Measurements from ENCODE around the gene ATP2B3. TPM values are rescaled to one million over a fixed set of nuclear protein-coding genes. Genes with fewer than 3 reads are reported as not detected.

Gene ATP2B3
- total RNA-seq, 1 donor from 2014 or later, result not detected

DNA sequence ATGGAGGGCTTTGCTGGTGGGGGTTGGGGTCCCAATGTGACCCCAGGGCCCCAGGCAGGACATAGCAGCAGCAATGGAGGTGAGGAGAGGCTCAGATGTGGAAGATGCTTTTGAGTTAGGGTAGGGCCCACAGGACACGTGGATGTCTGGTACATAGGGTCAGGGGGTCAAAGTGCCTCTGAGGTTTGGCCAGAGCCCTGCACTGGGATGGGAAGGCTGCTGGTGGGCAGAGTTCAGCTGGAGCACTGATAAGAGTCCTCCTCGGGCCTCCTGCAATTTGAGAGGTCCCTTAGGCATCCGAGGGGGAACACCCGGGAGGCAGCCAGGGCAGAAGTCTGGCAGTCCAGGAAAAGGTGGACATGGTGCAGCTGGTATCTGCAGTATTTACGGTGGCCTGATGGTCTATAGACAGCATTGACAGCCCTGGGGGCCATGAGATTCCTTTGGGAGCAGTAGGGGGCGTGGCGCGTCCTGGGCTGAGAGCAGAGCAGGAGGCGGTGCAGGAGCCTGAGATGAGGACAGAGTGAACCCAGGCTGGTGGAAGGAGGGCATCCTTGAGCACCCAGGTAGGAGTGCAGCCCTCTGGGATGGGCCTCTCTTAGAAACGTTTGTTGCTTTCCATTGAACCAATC lies 58.9 kb downstream of the ATP2B3 start:
- H3K36me3 Mint-ChIP-seq (ENCODE audit: low read depth), result no peaks in the 10 kb centered on the region
- DNase-seq (ENCODE audit: low spot score), result no peak
- intact Hi-C loops (cut with micrococcal nuclease), result no loop called here
- H3K4me1 Mint-ChIP-seq (ENCODE audit: low read depth), result peaks cover 1% of the 10 kb centered on the region
- H3K9me3 Mint-ChIP-seq, result no peaks in the 10 kb centered on the region
- H3K27me3 Mint-ChIP-seq (ENCODE audit: low read depth), result no peaks in the 10 kb centered on the region
- no peak overlapping the region for H3K27ac Mint-ChIP-seq
- no peak overlapping the region for H3K4me3 Mint-ChIP-seq (ENCODE audit: low read depth)

DNA sequence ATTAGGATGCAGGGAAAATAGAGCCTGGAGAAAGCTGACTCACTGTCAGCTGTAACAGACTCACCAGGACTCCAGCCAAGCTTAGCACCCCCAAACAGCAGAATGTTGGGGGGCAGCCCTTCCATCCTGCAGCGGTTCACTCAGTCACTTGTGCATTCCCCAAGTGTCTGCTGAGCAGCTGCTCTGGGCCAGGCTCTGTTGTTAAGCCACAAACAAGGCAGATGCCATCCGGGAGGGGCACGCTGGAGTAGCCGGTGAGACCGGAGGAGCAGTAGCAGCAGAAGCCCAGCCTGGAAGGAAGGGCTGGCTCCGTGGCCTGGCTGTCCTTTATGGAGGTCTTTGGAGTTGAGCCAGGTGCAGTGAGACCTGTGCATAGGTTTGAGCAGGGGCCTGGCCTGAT lies 59.5 kb downstream of the ATP2B3 start:
- no peaks in the 10 kb centered on the region for H3K9me3 Mint-ChIP-seq
- intact Hi-C loops (cut with micrococcal nuclease), result no loop called here
- H3K36me3 Mint-ChIP-seq (ENCODE audit: low read depth), result no peaks in the 10 kb centered on the region
- H3K27ac Mint-ChIP-seq, result no peak overlapping the region
- no peaks in the 10 kb centered on the region for H3K27me3 Mint-ChIP-seq (ENCODE audit: low read depth)
- no peaks in the 10 kb centered on the region for H3K4me1 Mint-ChIP-seq (ENCODE audit: low read depth)
- no peak overlapping the region for H3K4me3 Mint-ChIP-seq (ENCODE audit: low read depth)
- DNase-seq (ENCODE audit: low spot score), result no peak

DNA sequence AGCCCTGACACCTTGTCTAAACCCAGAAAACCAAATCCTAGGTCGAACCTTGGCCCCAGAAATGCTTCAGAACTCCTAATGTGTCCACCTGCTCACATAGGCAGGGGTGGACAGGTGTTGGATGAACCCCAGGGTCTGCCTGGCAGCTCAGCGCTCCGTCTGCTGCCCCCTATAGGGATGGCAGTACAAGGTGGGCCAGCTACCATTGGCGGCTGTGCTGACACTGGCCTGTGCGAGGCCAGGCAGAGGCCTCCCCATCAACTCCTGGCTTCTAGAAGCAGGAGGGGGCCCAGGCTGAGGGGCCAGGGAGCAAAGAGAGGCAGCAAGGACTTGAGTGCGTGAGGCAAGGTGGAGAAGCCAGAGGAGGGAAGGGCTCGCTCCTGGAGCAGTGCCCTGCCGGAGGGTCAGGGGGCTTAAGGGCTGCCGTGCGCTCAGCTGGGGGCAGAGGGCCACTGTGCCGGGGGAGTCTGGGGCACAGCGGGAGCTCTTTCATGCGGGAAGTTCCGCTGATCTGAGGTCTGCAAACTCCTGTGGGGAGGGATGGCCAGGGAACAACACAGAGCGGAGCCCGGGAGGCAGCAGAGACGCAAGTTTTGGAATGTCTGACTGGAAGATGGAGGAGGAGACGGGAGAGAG lies 60.9 kb downstream of the ATP2B3 start:
- no peaks in the 10 kb centered on the region for H3K36me3 Mint-ChIP-seq (ENCODE audit: low read depth)
- no peak overlapping the region for H3K27ac Mint-ChIP-seq
- peaks cover 5% of the 10 kb centered on the region for H3K4me1 Mint-ChIP-seq (ENCODE audit: low read depth)
- no peaks in the 10 kb centered on the region for H3K9me3 Mint-ChIP-seq
- no peak for DNase-seq (ENCODE audit: low spot score)
- H3K4me3 Mint-ChIP-seq (ENCODE audit: low read depth), result no peak overlapping the region
- H3K27me3 Mint-ChIP-seq (ENCODE audit: low read depth), result no peaks in the 10 kb centered on the region
- intact Hi-C loops (cut with micrococcal nuclease), result no loop called here

DNA sequence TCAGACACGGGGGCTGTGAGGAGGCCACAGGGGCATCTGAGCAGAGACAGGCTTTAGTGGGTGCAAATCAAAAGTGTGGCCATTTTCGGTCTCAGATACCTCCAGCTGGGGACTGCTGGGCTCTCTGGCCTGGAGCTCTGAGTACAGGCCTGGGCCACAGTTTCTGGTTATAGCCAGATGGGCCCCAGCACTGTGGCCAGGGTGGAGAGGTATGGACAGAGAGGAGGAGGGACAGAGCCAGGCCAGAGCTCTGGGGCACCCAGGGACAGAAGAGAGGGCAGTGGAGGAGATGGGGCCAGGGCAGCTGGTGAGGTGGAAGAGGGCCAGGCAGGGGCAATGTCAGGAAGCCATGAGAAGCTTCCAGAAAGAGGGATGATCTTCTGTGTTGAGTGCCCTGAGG lies 61.4 kb downstream of the ATP2B3 start:
- H3K27ac Mint-ChIP-seq, result no peak overlapping the region
- no peak overlapping the region for H3K4me3 Mint-ChIP-seq (ENCODE audit: low read depth)
- H3K36me3 Mint-ChIP-seq (ENCODE audit: low read depth), result peaks cover 2% of the 10 kb centered on the region
- no peaks in the 10 kb centered on the region for H3K9me3 Mint-ChIP-seq
- H3K4me1 Mint-ChIP-seq (ENCODE audit: low read depth), result peaks cover 8% of the 10 kb centered on the region
- intact Hi-C loops (cut with micrococcal nuclease), result no loop called here
- DNase-seq (ENCODE audit: low spot score), result no peak
- H3K27me3 Mint-ChIP-seq (ENCODE audit: low read depth), result no peaks in the 10 kb centered on the region

DNA sequence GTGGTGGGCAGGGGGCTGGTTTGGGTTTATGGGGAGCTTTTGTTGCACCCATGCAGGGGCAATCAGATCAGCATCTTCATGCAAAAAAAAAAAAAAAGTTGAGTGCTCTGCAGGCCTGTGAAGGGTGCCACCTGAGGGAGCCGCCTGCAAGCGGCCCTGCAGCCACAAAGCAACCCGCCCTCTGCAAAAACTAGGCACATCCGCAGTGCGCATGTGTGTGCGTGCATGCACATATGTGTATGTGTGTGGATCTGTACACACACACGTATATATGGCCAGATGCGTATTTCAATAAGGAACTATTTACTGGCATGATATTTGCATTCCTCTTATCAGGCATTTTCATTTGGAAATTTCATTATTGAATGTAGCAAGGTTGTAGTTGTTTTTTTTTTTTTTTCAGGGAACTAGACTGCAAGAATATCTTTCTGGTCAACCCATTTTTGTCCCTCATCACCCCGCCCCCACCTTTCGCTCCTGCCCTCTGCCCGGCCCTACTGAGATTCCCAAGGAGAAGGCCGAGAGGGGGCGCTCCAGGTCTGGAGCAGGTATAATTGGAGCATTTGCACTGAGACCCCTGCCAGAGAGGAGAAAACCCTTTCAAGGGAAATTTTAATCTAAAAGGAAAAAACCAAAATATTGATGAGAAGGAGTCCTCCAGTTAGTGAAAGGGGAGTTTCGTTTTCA lies 63.4 kb downstream of the ATP2B3 start:
- H3K36me3 Mint-ChIP-seq (ENCODE audit: low read depth), result peaks cover 3% of the 10 kb centered on the region
- H3K9me3 Mint-ChIP-seq, result no peaks in the 10 kb centered on the region
- peaks cover 10% of the 10 kb centered on the region for H3K4me1 Mint-ChIP-seq (ENCODE audit: low read depth)
- H3K27me3 Mint-ChIP-seq (ENCODE audit: low read depth), result no peaks in the 10 kb centered on the region
- no peak overlapping the region for H3K27ac Mint-ChIP-seq
- intact Hi-C loops (cut with micrococcal nuclease), result no loop called here
- H3K4me3 Mint-ChIP-seq (ENCODE audit: low read depth), result no peak overlapping the region
- DNase-seq (ENCODE audit: low spot score), result no peak

DNA sequence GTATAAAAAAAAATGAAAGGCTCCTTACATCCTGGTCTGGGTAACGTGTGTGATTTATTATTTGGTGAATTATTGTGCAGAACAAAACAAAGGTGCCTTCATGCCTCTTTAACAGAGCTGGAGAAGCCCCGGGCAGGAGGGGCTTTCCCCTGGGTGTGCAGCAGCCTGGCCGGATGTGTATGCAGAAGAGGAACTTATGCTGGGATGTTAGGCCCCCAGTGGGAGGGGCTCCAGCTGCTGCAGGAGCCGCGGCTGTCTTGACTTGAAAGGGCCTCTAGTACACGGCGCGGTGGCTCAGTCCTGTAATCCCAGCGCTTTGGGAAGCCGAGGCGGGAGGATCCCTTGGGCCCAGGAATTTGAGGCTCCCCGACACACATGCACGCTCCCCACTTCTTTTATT lies 65.5 kb downstream of the ATP2B3 start:
- Mint-ChIP-seq H3K9me3 (no peaks in the 10 kb centered on the region), H3K27me3 (ENCODE audit: low read depth) (no peaks in the 10 kb centered on the region), H3K36me3 (ENCODE audit: low read depth) (peaks cover 14% of the 10 kb centered on the region), H3K27ac (no peak overlapping the region), H3K4me1 (ENCODE audit: low read depth) (peaks cover 10% of the 10 kb centered on the region), H3K4me3 (ENCODE audit: low read depth) (peak overlapping the region; percentile 10)
- intact Hi-C loops (cut with micrococcal nuclease), result no loop called here
- DNase-seq (ENCODE audit: low spot score), result peak; percentile 42

DNA sequence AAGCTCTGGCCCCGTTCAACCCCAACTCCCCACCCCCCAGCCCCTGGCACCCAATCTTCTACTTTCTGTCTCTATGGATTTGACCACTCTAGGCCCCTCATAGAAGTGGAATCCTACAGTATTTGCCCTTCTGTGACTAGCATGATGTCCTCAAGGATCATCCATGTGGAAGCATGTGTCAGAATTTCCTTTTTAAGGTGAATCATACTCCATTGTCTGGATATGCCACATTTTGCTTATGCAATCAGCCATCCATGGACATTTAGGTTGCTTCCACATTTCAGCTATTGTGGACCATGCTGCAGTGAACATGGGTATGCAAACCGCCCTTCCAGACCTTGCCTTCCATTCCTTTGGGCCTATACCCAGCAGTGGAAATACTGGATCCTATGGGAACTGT lies 66.0 kb downstream of the ATP2B3 start:
- Mint-ChIP-seq H3K27me3 (ENCODE audit: low read depth) (no peaks in the 10 kb centered on the region), H3K9me3 (no peaks in the 10 kb centered on the region), H3K36me3 (ENCODE audit: low read depth) (peaks cover 19% of the 10 kb centered on the region), H3K27ac (no peak overlapping the region), H3K4me3 (ENCODE audit: low read depth) (no peak overlapping the region), H3K4me1 (ENCODE audit: low read depth) (peaks cover 10% of the 10 kb centered on the region)
- DNase-seq (ENCODE audit: low spot score), result no peak
- intact Hi-C loops (cut with micrococcal nuclease), result no loop called here

DNA sequence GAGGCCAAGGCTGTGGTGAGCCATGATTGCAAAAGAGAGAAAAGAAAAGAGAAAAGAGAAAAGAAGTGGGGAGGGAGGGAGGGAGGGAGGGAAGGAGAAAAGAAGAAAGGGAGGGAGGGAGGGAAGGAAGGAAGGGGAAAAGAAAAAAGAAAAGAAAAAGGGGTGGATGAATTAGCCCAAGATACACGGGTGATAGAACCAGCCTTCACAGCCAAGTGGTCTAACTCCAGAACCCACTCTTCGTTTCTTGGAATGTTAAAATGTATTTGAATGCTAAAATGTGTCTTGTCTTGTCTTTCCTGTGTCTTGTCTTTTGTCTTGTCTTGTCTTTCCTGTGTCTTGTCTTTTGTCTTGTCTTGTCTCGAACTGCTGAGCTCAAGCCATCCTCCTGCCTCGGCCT lies 68.4 kb downstream of the ATP2B3 start:
- Mint-ChIP-seq H3K27me3 (ENCODE audit: low read depth) (no peaks in the 10 kb centered on the region), H3K4me1 (ENCODE audit: low read depth) (peaks cover 10% of the 10 kb centered on the region), H3K9me3 (no peaks in the 10 kb centered on the region), H3K36me3 (ENCODE audit: low read depth) (peaks cover 23% of the 10 kb centered on the region), H3K27ac (no peak overlapping the region), H3K4me3 (ENCODE audit: low read depth) (no peak overlapping the region)
- DNase-seq (ENCODE audit: low spot score), result no peak
- intact Hi-C loops (cut with micrococcal nuclease), result no loop called here

DNA sequence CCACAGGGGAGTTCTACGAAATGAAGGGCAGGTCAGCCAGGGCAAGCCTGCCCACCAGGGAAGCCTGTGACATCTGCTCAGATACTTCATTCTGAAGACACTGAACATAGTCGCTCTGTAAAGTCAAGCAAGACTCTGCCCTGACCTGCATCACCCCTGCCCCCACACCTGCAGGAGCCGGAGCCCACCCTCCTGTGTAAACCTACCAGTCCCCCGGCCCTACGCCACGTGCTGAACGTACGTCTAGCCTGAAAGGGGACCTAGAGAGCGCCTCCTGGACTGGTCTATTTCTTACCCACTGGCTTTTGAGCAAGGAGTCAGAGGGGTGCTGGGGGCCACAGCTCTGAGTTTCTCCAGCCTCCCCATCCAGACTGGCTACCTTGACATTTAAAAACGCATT lies 69.9 kb downstream of the ATP2B3 start:
- peaks cover 10% of the 10 kb centered on the region for H3K4me1 Mint-ChIP-seq (ENCODE audit: low read depth)
- H3K27ac Mint-ChIP-seq, result no peak overlapping the region
- H3K36me3 Mint-ChIP-seq (ENCODE audit: low read depth), result peaks cover 23% of the 10 kb centered on the region
- no peak for DNase-seq (ENCODE audit: low spot score)
- intact Hi-C loops (cut with micrococcal nuclease), result no loop called here
- H3K27me3 Mint-ChIP-seq (ENCODE audit: low read depth), result no peaks in the 10 kb centered on the region
- no peak overlapping the region for H3K4me3 Mint-ChIP-seq (ENCODE audit: low read depth)
- no peaks in the 10 kb centered on the region for H3K9me3 Mint-ChIP-seq

DNA sequence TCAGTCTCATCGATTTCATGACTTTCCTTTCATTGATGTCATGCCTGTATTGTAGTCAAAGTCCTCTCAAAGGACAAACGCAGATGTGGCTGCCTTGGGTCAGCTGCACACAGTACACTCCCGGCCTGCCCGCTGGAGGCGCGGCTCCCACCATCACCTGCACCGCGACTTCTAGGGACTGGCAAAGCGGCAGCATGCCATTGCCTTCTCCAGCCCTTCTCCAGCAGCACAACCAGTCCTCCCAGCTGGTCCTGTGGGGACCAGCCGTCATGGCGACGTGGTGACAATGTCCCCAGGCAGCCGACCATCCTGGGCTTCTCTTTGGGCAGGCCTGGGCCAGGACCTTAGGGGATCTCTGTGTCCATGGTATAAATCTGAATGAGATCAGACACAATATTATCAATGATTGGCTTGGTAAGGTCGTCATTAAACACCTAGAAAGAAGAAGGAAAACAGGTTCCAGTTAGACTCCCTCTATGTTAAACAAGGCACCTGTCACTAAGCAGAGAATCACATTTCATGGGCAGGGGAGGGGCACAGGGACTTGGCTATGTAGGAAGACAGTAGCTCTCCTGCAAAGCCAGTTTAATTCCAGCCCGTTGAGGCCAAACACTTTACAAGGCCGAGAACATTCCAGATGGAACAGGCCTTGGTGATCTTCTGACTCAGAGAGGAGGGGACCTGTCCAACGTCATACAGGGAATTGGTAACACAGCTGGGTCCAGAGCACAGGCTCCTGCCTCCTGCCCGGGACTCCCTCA lies 70.8 kb downstream of the ATP2B3 start:
- peaks cover 5% of the 10 kb centered on the region for H3K4me1 Mint-ChIP-seq (ENCODE audit: low read depth)
- no peaks in the 10 kb centered on the region for H3K9me3 Mint-ChIP-seq
- DNase-seq (ENCODE audit: low spot score), result no peak
- H3K4me3 Mint-ChIP-seq (ENCODE audit: low read depth), result no peak overlapping the region
- intact Hi-C loops (cut with micrococcal nuclease), result no loop called here
- no peak overlapping the region for H3K27ac Mint-ChIP-seq
- no peaks in the 10 kb centered on the region for H3K27me3 Mint-ChIP-seq (ENCODE audit: low read depth)
- peaks cover 23% of the 10 kb centered on the region for H3K36me3 Mint-ChIP-seq (ENCODE audit: low read depth)

DNA sequence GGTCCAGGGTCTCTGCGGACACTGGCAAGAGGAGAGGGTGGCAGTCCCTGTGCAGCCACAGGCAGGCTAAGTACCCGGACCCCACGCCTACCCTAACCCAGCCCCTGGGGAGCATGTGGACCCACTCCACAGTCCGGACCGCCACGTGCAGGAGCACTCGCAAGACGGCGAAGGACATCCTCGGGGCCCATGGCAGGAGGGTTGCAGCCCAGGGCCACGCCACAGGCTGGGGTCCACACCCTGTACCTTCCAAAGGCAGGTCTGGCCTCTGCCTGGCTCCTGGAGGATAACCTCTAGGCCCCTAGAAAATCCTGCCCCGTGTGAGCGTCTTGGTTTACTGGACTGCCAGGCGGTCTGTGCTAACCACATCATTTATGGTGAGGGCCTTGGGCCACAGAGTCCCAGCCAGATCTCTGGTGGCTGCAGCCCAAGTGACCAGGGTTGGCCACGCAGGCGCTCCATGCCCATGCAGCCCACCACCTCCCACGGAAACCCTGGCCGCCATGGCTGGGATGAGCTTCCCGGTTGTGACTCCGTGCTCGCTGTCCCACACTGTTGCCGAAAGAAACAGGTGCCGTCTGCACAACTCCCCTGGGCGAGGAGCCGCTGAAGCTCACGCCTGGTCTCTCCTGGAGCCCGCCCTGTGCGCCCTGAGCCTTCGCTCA lies 71.5 kb downstream of the ATP2B3 start:
- H3K27me3 Mint-ChIP-seq (ENCODE audit: low read depth), result no peaks in the 10 kb centered on the region
- H3K4me3 Mint-ChIP-seq (ENCODE audit: low read depth), result no peak overlapping the region
- H3K4me1 Mint-ChIP-seq (ENCODE audit: low read depth), result peaks cover 1% of the 10 kb centered on the region
- H3K9me3 Mint-ChIP-seq, result no peaks in the 10 kb centered on the region
- H3K27ac Mint-ChIP-seq, result no peak overlapping the region
- DNase-seq (ENCODE audit: low spot score), result no peak
- H3K36me3 Mint-ChIP-seq (ENCODE audit: low read depth), result peaks cover 28% of the 10 kb centered on the region
- intact Hi-C loops (cut with micrococcal nuclease), result no loop called here

DNA sequence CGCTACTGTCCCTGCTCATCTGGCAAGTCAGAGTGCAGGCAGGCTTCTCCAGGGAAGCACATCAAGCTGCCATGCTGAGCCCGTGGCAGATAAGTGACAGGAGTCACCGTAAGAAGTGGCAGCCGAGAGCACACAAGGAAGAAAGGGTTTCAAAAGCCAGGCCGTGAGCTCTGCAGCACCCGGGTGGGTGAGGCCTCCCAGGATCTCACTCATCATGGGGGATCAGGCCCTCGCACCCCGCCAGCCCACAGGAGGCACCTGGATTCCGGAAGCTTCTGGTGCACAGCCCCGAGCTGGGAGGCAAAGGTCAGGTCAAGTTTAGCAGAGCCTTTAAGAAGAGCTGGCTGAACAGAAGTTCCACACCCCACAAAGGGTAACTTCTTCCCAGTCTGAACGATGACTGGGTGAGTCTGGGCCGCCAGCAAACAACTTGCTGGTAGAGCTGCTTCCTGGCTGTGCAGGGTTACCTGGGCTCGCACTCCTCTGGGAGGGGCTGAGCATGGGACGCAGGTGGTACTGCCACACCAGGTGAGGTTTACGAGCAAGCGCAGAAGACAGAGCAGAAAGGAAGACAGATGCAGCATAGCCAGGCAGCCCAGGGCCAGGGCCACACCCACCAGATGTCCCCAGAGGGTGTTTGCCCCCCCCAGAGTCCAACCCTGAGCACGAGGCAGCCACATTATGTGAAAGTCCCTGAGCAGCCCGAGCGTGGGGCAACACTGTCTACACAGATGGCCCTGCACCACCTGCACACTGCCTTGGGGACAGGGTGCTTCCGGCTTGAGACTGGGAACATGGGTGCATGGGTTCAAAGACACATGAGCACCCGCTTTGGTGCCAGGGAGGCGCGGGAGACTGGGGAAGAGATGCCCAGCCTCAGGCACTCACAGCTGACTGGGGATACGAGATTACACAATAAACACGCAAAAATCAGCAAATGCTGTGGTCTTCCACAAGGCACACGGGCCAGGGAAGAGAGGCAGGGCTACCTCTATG lies 73.8 kb downstream of the ATP2B3 start:
- Mint-ChIP-seq H3K27me3 (ENCODE audit: low read depth) (no peaks in the 10 kb centered on the region), H3K27ac (no peak overlapping the region), H3K4me1 (ENCODE audit: low read depth) (no peaks in the 10 kb centered on the region), H3K4me3 (ENCODE audit: low read depth) (no peak overlapping the region), H3K9me3 (no peaks in the 10 kb centered on the region), H3K36me3 (ENCODE audit: low read depth) (peaks cover 33% of the 10 kb centered on the region)
- DNase-seq (ENCODE audit: low spot score), result no peak
- intact Hi-C loops (cut with micrococcal nuclease), result no loop called here

Data from activated T-helper 2 cell treated with anti-CD3 and anti-CD28 coated beads, Interferon-gamma antibody, Interleukin-2, Interleukin-4, amounts not matched to agents 10 μg/mL and 5 μg/mL and 100 μg/mL, durations not matched to agents 14 hours and 24 hours and 36 hours (primary cell).